Measurements from ENCODE around the gene EEF1AKMT1. TPM values are rescaled to one million over a fixed set of nuclear protein-coding genes. Genes with fewer than 3 reads are reported as not detected.

The EEF1AKMT1 gene
- total RNA-seq, 1 experiment from 2014 or later = 16.5 TPM

DNA sequence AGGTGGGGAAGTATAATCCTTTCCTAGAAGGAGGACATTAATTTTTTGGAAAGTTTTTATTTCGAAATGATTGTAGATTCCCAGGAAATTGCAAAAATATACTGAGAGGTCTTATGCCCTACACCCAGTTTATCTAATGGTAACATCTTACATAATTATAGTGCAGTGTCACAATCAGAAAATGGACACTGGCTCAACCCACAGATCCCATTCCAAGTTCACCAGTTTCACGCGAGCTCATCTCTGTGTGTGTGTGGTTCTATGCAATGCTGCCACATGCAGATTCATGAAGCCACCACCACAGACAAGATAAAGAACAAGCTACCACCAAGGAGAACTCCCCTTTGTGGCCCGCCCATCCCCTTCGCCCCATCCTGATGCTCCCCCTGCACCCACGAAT, 45.9 kb downstream of the EEF1AKMT1 start:
- H3K4me3 Mint-ChIP-seq (ENCODE audit: unreplicated experiment) = no peak overlapping the region

DNA sequence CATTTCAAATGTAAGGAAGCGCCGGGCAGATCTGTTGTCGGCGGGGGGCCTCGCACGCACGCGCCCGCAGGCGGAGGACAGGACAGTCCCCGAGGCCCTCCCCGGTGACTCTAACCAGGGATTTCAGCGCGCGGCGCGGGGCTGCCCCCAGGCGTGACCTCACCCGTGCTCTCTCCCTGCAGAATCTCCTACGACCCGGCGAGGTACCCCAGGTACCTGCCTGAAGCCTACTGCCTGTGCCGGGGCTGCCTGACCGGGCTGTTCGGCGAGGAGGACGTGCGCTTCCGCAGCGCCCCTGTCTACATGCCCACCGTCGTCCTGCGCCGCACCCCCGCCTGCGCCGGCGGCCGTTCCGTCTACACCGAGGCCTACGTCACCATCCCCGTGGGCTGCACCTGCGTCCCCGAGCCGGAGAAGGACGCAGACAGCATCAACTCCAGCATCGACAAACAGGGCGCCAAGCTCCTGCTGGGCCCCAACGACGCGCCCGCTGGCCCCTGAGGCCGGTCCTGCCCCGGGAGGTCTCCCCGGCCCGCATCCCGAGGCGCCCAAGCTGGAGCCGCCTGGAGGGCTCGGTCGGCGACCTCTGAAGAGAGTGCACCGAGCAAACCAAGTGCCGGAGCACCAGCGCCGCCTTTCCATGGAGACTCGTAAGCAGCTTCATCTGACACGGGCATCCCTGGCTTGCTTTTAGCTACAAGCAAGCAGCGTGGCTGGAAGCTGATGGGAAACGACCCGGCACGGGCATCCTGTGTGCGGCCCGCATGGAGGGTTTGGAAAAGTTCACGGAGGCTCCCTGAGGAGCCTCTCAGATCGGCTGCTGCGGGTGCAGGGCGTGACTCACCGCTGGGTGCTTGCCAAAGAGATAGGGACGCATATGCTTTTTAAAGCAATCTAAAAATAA, 52.1 kb downstream of the EEF1AKMT1 start:
- no peaks in the 10 kb centered on the region for H3K36me3 Mint-ChIP-seq (ENCODE audit: insufficient read depth, unreplicated experiment)
- no peaks in the 10 kb centered on the region for H3K4me1 Mint-ChIP-seq (ENCODE audit: insufficient read depth, unreplicated experiment)
- no peaks in the 10 kb centered on the region for H3K9me3 Mint-ChIP-seq (ENCODE audit: unreplicated experiment)
- CTCF ChIA-PET = interaction anchor here (0.6 kb wide), 3 partner anchors 83 to 487 kb away, joined by 3 to 4 read pairs (median 3); no protein-coding TSS in a partner anchor
- DNase-seq (ENCODE audit: unreplicated experiment) = peak; percentile 45
- POLR2A ChIA-PET = interaction anchor here (0.6 to 1.2 kb wide), 4 partner anchors 9 to 412 kb away, joined by 3 to 6 read pairs (median 4); no protein-coding TSS in a partner anchor
- H3K27ac Mint-ChIP-seq (ENCODE audit: low read depth, unreplicated experiment) = no peak overlapping the region
- H3K27me3 Mint-ChIP-seq (ENCODE audit: insufficient read depth, unreplicated experiment) = no peaks in the 10 kb centered on the region
- no TSS peak for BruUV-seq (replicated peaks)
- TF ChIP-seq CTCF (IDR thresholded peaks at IDR 0.05; ENCODE audit: unreplicated experiment) = no peak
- intact Hi-C loops (cut with micrococcal nuclease) = no loop called here
- no peak overlapping the region for H3K4me3 Mint-ChIP-seq (ENCODE audit: unreplicated experiment)

More for the DNA sequence above, 45.9 kb downstream of the EEF1AKMT1 start:
- no peak overlapping the region for H3K27ac Mint-ChIP-seq (ENCODE audit: low read depth, unreplicated experiment)
- no TSS peak for BruUV-seq (replicated peaks)
- H3K36me3 Mint-ChIP-seq (ENCODE audit: insufficient read depth, unreplicated experiment) = no peaks in the 10 kb centered on the region
- no peak for TF ChIP-seq CTCF (IDR thresholded peaks at IDR 0.05; ENCODE audit: unreplicated experiment)
- no peaks in the 10 kb centered on the region for H3K4me1 Mint-ChIP-seq (ENCODE audit: insufficient read depth, unreplicated experiment)
- ChIA-PET POLR2A (no interaction called here), CTCF (no interaction called here)
- H3K27me3 Mint-ChIP-seq (ENCODE audit: insufficient read depth, unreplicated experiment) = no peaks in the 10 kb centered on the region
- no peaks in the 10 kb centered on the region for H3K9me3 Mint-ChIP-seq (ENCODE audit: unreplicated experiment)
- intact Hi-C loops (cut with micrococcal nuclease) = no loop called here
- DNase-seq (ENCODE audit: unreplicated experiment) = no peak

- no peak overlapping the region for H3K4me3 Mint-ChIP-seq (ENCODE audit: unreplicated experiment)
- intact Hi-C loops (cut with micrococcal nuclease) = no loop called here
- ChIA-PET CTCF (interaction anchor here (0.6 kb wide), 2 partner anchors 82 to 488 kb away, joined by 3 read pairs; no protein-coding TSS in a partner anchor), POLR2A (no interaction called here)
- no peak for DNase-seq (ENCODE audit: unreplicated experiment)
- no peak for TF ChIP-seq CTCF (IDR thresholded peaks at IDR 0.05; ENCODE audit: unreplicated experiment)
- no peaks in the 10 kb centered on the region for H3K36me3 Mint-ChIP-seq (ENCODE audit: insufficient read depth, unreplicated experiment)
- no peak overlapping the region for H3K27ac Mint-ChIP-seq (ENCODE audit: low read depth, unreplicated experiment)
- no TSS peak for BruUV-seq (replicated peaks)
- no peaks in the 10 kb centered on the region for H3K4me1 Mint-ChIP-seq (ENCODE audit: insufficient read depth, unreplicated experiment)
- H3K9me3 Mint-ChIP-seq (ENCODE audit: unreplicated experiment) = no peaks in the 10 kb centered on the region
- H3K27me3 Mint-ChIP-seq (ENCODE audit: insufficient read depth, unreplicated experiment) = no peaks in the 10 kb centered on the region
Observed at GRCh38 chr13:20721058-20721453, 52.7 kb downstream of the EEF1AKMT1 start.

GRCh38 chr13:20720499-20720898, 53.3 kb downstream of the EEF1AKMT1 start:
- no TSS peak for BruUV-seq (replicated peaks)
- intact Hi-C loops (cut with micrococcal nuclease) = no loop called here
- Mint-ChIP-seq H3K4me1 (ENCODE audit: insufficient read depth, unreplicated experiment) (no peaks in the 10 kb centered on the region), H3K27me3 (ENCODE audit: insufficient read depth, unreplicated experiment) (no peaks in the 10 kb centered on the region), H3K4me3 (ENCODE audit: unreplicated experiment) (no peak overlapping the region), H3K27ac (ENCODE audit: low read depth, unreplicated experiment) (no peak overlapping the region), H3K9me3 (ENCODE audit: unreplicated experiment) (no peaks in the 10 kb centered on the region), H3K36me3 (ENCODE audit: insufficient read depth, unreplicated experiment) (no peaks in the 10 kb centered on the region)
- ChIA-PET CTCF (no interaction called here), POLR2A (interaction anchor here (0.5 kb wide), 1 partner anchor 152 kb away, joined by 3 read pairs; no protein-coding TSS in a partner anchor)
- no peak for TF ChIP-seq CTCF (IDR thresholded peaks at IDR 0.05; ENCODE audit: unreplicated experiment)
- DNase-seq (ENCODE audit: unreplicated experiment) = no peak

All from MCF 10A (cell line).